ENCODE data around the gene IRF6.

IRF6 gene

DNA sequence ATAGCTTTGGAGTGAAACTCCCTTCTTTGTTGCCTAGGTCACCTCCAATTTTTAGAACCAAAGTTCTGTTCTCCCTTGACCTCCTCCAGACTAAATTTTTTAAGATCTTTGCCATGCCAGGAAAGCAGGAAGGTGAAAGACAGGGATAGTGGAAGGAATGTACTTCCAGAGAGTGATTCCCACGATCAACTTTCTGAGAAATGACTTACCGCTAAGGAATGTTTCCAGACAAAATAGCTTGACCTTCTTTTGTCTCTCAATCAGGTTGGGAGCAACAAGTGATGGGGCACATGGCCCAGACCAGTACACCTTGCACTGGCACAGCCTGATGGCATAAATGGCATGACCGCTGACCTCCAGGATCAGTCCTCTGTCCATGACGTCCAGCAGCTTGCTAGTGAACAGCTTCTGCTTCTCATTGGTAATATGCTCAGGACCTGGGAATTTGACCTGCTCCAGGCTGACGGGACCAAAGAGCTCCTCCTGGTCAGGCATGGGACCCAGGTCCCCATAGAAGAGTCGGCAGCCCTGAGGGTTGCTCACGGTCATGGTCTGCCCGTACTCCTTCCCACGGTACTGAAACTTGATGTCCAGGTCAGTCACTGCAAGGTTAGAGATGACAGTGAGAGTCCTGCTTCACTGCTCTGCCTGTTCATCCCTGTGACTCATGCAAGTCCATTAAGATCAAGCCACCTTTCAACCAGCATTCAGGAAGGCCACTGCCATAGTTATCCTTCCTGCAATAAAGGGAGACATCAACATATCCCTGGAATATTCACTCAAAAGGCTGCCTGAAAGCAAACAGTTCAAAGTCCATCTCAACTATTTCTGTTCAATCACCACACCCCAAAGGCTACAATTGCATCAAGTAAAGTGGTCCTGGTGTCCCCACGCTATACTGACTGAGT is 15.4 kb downstream of the IRF6 start:
- DNase-seq (ENCODE audit: low read depth, low spot score): no peak

DNA sequence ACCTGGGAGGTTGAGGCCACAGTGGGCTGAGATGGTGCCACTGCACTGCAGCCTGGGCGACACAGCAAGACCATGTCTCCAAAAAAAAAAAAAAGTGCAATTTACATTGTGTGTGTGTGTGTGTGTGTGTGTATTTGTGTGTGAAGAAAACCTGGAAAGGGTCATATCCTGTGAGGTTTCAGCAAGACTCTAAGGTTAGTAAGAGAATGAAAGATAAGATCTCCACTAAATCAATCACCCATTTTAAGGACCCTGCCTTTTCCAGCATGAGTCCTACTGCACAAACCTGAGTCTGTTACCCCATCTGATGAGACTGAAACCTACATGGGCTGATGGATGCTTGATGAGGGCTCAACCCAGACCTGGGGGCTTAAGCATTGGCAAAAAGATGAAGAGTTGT is 16.7 kb downstream of the IRF6 start:
- no peak for DNase-seq (ENCODE audit: low read depth, low spot score)

DNA sequence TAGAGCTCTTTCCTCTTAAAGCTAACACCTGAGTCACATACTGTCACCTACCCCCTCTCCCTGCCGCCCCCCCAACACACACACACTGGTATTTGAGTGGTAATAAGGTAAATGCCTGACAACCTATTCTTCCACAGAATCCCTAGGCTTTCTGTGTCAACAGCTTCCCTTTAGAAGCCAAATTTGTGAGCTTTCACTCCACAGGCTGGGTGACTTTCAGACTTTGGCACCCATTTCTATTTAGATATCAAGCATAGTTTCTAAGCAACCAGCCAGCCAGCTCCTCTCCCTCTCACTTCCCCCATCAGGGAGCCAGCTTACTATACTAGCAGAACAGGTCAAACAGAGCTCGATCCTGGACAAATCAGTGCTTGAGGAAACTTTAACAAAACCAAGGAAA is 18.4 kb downstream of the IRF6 start:
- no peak for DNase-seq (ENCODE audit: low read depth, low spot score)

GRCh38 chr1:209786146-209786545 is 19.8 kb downstream of the IRF6 start:
- DNase-seq (ENCODE audit: low read depth, low spot score): no peak

DNA sequence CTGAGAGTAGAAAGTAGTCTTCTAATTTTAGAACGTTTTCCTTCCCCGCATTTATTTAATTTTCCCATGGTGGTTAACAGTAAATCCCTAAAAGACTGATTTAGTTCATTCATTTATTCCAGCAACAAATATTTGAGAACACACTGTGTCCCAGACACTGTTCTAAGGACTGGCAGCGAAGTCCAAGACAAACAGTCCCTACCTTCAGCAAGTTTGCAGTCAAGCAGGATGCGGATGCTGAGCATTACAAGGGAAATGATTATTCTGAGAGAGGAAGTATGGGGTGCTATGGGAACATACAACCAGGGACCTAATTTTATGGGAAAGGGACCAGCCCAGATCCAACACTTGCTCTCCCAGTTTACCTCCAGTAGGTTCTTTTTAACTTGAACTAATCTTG is 20.4 kb downstream of the IRF6 start:
- DNase-seq (ENCODE audit: low read depth, low spot score): no peak

DNA sequence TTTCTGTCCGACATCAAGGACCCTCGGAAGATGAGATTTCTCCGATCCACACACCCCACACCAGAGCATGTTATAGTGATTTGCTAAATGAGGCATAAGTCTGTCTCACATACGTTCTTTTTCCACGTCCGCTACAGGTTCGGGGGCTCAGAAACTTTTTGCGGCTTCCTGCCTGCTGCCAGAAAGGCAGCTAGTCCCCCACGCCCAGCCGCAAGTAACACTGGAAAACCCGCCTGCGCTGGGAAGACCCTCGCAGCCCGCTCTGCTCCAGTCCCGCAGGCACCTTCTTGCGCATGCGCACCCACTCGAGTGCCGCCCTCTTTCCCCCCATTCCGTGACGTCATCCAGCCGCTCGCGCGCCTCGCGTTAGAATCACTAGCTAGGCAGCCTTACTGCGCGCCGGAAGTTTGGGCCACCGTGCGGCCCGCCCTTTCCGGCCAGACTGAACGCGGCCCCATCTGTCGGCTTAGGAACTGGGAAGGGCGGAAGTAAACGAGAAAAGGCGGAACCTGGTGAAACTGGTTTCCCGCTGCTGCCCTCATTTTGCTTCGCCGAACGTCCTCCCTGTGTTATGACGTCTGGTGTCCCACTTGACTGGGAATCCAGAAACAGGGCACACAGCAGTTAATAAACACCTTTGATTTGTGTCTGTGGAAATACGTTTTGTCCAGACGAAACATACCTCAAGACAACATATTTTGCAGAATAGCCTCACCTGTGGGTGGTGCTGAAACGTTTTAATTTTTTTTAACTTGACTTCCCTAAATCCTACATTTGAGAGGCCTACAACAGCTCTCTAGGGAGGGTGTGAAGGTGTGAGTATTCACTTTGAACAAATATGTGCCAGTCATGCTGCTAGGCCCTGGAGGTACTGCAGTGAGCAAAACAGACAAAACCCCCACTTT is 21.4 kb downstream of the IRF6 start, which contains the start of gene C1orf74:
C1orf74 (minus strand) TSS at position 295 of the 905 bp plus-strand sequence. CDS start 925 bp downstream, outside the sequence.
- DNase-seq (ENCODE audit: low read depth, low spot score): peak; percentile 95

- no peak for DNase-seq (ENCODE audit: low read depth, low spot score)
These were observed 22.6 kb downstream of the IRF6 start for GRCh38 chr1:209783386-209783785.

DNA sequence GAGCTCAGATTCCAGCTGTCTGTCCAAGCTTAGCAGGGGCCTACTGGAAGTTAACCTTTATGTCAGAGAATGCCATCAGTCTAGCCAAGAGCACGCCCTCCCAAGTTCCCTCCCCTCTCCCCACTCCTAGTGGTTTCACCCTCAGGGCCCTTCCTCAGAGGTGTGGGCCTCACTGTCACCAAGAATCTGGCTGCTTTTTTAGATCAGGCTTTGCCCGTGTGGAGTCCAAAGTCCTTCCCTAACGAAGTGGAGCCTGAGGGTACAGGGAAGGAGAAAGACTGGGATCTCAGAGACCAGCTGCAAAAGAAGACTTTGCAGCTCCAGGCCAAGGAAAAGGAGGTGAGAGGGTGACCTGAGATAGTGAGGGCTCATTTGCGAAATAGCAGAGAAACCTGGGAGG is 25.7 kb downstream of the IRF6 start:
- DNase-seq (ENCODE audit: low read depth, low spot score): no peak

DNA sequence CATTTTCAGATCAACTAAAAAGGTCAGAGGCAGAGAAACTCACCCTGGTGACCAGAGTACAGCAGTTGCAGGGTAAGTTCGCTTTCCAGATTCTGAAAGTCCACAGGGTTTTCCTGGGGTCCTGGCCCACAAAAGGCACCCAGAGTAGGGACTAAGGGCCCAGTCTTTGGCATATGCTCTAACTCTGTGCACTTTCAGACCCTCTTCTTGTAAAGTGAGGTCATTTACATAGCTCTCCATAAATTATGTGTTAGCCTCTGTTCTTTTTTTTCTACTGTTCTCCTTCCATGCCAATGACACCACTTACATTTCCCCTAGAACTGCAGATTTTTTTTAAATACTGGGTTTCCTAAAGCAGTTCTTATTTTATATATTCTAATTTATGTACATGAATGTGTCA is 27.8 kb downstream of the IRF6 start:
- no peak for DNase-seq (ENCODE audit: low read depth, low spot score)

- DNase-seq (ENCODE audit: low read depth, low spot score): no peak
These were observed 28.4 kb downstream of the IRF6 start for GRCh38 chr1:209777587-209777986.

DNA sequence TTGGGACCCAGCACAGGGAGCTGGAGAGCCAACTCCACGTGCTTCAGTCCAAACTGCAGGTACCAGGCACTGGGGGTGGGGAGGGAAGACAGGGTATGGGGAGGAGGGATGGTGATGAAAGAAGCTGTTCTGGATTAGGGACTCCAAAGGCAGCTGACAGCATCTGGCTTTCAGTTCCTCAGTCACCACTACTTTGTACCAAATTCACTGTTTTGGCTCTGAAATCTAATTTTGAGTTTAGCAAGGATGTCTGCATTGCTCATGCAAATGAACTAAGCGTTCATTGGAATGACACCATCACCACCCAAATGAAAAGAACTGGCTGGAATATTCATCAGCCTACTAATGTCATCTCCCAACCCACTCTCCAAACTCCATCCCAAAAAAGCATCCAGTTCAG is 30.3 kb downstream of the IRF6 start:
- DNase-seq (ENCODE audit: low read depth, low spot score): no peak

GRCh38 chr1:209774592-209774991 is 31.4 kb downstream of the IRF6 start:
- no peak for DNase-seq (ENCODE audit: low read depth, low spot score)

GRCh38 chr1:209772126-209772525 is 33.8 kb downstream of the IRF6 start:
- no peak for DNase-seq (ENCODE audit: low read depth, low spot score)

- no peak for DNase-seq (ENCODE audit: low read depth, low spot score)
These were observed 35.1 kb downstream of the IRF6 start for GRCh38 chr1:209770636-209771415.

DNA sequence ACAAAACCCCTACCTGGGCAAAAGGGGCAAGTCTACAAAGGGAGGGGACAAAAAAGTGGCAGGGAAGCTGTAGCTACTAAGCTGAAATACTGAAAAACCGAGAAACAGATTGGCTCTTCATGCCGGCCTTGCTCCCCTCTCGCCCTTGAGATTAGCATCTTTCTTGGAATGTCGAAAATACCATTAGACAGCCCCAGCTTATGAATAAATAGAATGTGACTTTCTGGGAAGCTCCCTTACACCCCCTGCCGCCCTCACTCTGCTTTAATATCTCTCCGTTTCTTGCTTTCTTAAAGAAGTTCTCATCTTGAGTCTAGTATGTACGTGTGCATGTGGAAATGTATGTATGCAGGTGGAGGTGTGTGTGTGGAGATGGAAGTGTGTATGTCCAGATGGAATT is 36.0 kb downstream of the IRF6 start:
- DNase-seq (ENCODE audit: low read depth, low spot score): peak; percentile 20

GRCh38 chr1:209769171-209769904 is 36.6 kb downstream of the IRF6 start:
- peak; percentile 93 for DNase-seq (ENCODE audit: low read depth, low spot score)

DNA sequence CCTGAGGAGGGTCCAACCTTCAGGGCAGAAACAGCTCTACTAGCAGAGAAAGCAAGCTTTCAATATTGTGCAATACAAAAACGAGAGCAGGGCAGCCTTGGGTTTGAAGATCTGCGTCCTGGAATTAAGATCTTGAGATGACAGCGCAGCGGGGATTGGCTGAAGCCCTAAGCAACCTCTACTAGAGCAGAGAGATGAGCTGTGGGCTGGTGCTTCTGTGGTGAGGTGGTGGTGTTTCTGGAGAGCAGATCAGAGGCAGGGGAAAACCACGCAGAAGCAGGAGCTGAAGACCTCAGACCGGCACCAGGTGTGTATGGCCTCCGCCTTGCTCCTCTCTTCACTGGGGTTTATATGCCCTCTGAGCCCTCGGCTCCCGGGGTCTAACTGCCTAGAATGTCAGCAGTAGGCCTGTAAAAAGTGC is 37.6 kb downstream of the IRF6 start:
- no peak for DNase-seq (ENCODE audit: low read depth, low spot score)

- no peak for DNase-seq (ENCODE audit: low read depth, low spot score)
These were observed 38.2 kb downstream of the IRF6 start for GRCh38 chr1:209767706-209768105.

DNA sequence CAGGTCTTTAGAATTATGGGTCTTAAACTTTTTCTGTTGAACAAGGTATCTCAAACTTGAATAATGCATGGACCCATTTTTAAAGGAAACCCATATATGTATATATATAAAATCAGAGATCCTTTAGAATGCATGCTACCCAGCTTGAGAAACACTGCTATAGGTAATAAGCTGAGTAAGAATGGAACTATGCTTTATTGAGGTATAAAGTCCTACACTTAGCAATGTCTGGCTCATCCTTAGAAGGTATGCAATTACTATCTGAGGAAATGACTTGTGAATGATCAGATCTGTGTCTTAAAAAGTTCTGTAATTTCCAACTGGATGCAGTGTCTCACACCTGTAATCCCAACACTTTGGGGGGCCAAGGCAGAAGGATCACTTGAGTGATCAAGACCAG is 38.8 kb downstream of the IRF6 start:
- no peak for DNase-seq (ENCODE audit: low read depth, low spot score)

DNA sequence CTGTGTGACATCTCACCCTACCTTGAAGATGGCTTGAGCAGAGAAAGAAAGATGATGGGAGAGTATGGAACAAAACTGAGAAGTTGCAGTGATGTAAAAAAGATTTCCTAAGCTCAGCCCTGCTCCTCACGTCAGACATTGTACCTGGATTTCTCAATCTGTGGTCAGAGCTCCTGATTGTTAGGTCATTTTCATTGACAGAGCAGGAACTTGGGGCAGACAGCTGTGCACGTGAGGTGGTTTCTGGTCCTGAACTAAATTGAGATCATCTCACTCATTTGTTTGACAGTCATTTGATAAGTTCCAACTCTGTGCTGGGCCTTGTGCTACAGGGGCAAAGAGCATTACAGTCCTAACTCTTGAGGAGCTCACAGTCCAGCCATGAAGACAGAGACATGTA is 39.9 kb downstream of the IRF6 start:
- DNase-seq (ENCODE audit: low read depth, low spot score): no peak
